HFF-Myc (cell line): ENCODE data around the gene KRTAP6-3.

Experiments
- DNase-seq: peaks from one replicate; pipeline ENCODE4 v3.0.0-alpha.2; 2011; ENCODE audit warnings: low read depth; ENCODE audit errors: extremely low read depth
- H3K4me3 ChIP-seq: replicated peaks from 2 replicates; pipeline ENCODE4 v1.5.1; 2011; ENCODE audit warnings: low read depth, mild to moderate bottlenecking, control low read depth, low read length
- TF ChIP-seq, protein P1 (sequence below): IDR thresholded peaks from 2 replicates; pipeline ENCODE4 v1.5.1; 2012; ENCODE audit warnings: mild to moderate bottlenecking, low read depth, low read length, control low read depth; ENCODE audit errors: missing control alignments

Gene KRTAP6-3

GRCh38 chr21:30592140-30592539, at the start of gene KRTAP6-3:
KRTAP6-3 (plus strand) TSS chr21:30592440; CDS start chr21:30592446, 6 bp downstream.
- TF ChIP-seq, protein P1, sequence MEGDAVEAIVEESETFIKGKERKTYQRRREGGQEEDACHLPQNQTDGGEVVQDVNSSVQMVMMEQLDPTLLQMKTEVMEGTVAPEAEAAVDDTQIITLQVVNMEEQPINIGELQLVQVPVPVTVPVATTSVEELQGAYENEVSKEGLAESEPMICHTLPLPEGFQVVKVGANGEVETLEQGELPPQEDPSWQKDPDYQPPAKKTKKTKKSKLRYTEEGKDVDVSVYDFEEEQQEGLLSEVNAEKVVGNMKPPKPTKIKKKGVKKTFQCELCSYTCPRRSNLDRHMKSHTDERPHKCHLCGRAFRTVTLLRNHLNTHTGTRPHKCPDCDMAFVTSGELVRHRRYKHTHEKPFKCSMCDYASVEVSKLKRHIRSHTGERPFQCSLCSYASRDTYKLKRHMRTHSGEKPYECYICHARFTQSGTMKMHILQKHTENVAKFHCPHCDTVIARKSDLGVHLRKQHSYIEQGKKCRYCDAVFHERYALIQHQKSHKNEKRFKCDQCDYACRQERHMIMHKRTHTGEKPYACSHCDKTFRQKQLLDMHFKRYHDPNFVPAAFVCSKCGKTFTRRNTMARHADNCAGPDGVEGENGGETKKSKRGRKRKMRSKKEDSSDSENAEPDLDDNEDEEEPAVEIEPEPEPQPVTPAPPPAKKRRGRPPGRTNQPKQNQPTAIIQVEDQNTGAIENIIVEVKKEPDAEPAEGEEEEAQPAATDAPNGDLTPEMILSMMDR = no peak
- no peak for DNase-seq
- H3K4me3 ChIP-seq = no peak within 1 kb of the TSS

- H3K4me3 ChIP-seq = no peak overlapping the region
- TF ChIP-seq, protein P1 = no peak
- no peak for DNase-seq
Measured at GRCh38 chr21:30552782-30553181, 39.5 kb upstream of the KRTAP6-3 start.

DNA sequence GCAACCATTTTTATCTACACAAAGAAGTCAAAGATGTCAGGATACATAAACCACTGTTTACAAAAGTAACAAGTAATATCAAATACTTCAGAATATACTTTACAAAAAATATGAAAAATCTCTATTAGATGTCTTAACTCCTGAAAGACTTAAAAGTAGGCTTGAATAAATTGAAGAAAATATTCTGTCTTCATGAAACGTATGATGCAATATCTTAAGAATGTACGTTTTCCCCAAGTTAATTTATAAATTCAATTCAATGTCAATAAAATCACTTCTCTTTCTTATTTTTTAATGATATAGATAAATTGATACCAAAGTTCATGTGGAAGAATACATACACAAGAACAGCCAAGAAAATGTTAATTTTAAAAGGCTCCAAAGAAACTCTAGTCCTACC, 37.1 kb upstream of the KRTAP6-3 start:
- H3K4me3 ChIP-seq = no peak overlapping the region
- DNase-seq = no peak
- TF ChIP-seq, protein P1 = no peak

GRCh38 chr21:30561264-30561895, 30.9 kb upstream of the KRTAP6-3 start, which contains the start of gene KRTAP19-7:
KRTAP19-7 (minus strand) TSS chr21:30561314; CDS start chr21:30561289, 25 bp downstream.
- DNase-seq = no peak
- no peak within 1 kb of the TSS for H3K4me3 ChIP-seq
- TF ChIP-seq, protein P1 = no peak

GRCh38 chr21:30561957-30562356, 30.3 kb upstream of the KRTAP6-3 start:
- no peak overlapping the region for H3K4me3 ChIP-seq
- DNase-seq = no peak
- TF ChIP-seq, protein P1 = no peak

DNA sequence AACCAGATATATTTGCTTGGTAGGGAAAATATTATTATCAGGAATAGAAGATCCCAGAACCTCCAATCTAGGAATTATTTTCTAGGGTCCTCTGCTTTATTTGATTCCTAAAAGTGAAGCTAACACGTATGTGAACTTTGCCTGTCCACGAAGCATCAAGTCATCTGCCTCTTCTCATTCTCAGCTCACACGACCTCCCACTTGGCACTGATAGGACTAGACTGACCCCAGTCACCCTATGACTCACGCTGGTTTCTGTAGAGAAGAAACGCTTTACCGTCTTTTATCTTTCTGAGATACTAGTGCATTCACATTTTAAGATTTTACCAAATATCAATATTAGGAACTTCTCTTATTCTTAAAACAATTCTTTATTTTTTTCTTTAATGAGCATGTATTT, 29.2 kb upstream of the KRTAP6-3 start:
- no peak for DNase-seq
- TF ChIP-seq, protein P1 = no peak
- H3K4me3 ChIP-seq = no peak overlapping the region

- no peak for DNase-seq
- TF ChIP-seq, protein P1 = no peak
- no peak overlapping the region for H3K4me3 ChIP-seq
Measured at GRCh38 chr21:30563630-30564029, 28.6 kb upstream of the KRTAP6-3 start.
